Tibial nerve (tissue), 4 donors: ENCODE results near the gene PCA3. TPM values are rescaled to one million over a fixed set of nuclear protein-coding genes. Genes with fewer than 3 reads are reported as not detected.

Experiments
- DNase-seq, 2 donors: peaks; one replicate each; pipeline ENCODE4 v3.0.0-alpha.2; 2019; ENCODE audit warnings: low spot score in 2 of 2
- H3K27ac ChIP-seq, 4 donors: fragments of 200-600 bp; sonication (generic) in 3 of 4; one replicate each; pipeline ENCODE4 v1.5.1; 2017 to 2019; ENCODE audit warnings: mild to moderate bottlenecking in 1 of 4
- H3K27me3 ChIP-seq, 2 donors: fragments of 200-600 bp; sonication (generic) in 1 of 2; one replicate each; pipeline versions ENCODE4 v1.5.1 to v1.6.0; 2017 to 2019
- H3K36me3 ChIP-seq, 3 donors: fragments of 200-600 bp; sonication (generic); one replicate each; pipeline ENCODE4 v1.5.1; 2018 to 2019
- H3K4me1 ChIP-seq, 4 donors: fragments of 200-600 bp; sonication (generic) in 3 of 4; one replicate each; pipeline ENCODE4 v1.5.1; 2017 to 2019
- H3K4me3 ChIP-seq, 4 donors: fragments of 200-600 bp; sonication (generic) in 3 of 4; one replicate each; pipeline ENCODE4 v1.5.1; 2017 to 2019; ENCODE audit warnings: mild to moderate bottlenecking in 1 of 4, moderate library complexity in 1 of 4
- H3K9me3 ChIP-seq, 4 donors: fragments of 200-600 bp; sonication (generic) in 3 of 4; one replicate each; pipeline ENCODE4 v1.5.1; 2017 to 2019
- CTCF ChIP-seq, 5 experiments: fragments of 200-600 bp in 3 of 5; fragments of 450-650 bp in 2 of 5; sonication (generic) in 3 of 5; IDR thresholded peaks; one replicate each; pipeline ENCODE4 v1.5.1; 2016 to 2019; ENCODE audit warnings: antibody characterized with exemption in 5 of 5, mild to moderate bottlenecking in 3 of 5, moderate library complexity in 2 of 5
- EP300 ChIP-seq, 2 donors: sonication (generic); formaldehyde crosslinking; IDR thresholded peaks; one replicate each; pipeline ENCODE4 v1.6.1; 2017; ENCODE audit warnings: antibody characterized with exemption in 2 of 2, mild to moderate bottlenecking in 1 of 2
- POLR2A ChIP-seq, 2 donors: fragments of 450-650 bp; IDR thresholded peaks; one replicate each; pipeline ENCODE4 v1.6.1; 2017; ENCODE audit warnings: antibody characterized with exemption in 2 of 2, mild to moderate bottlenecking in 2 of 2, moderate library complexity in 2 of 2
- WGBS, 2 donors: methylation state at CpG; one replicate each; pipeline ENCODE4 v1.1.5; 2018; 5-methylcytosine and 5-hydroxymethylcytosine counted together
- total RNA-seq, 4 donors: library from RNA; depleted of rRNA; stranded (reverse); fragments of >200 nt; gene quantifications; one replicate each; pipeline ENCODE4 v1.1.0, GENCODE V29; 2016

PCA3 gene
- total RNA-seq, 4 donors from 2014 or later: under 0.01 TPM; not detected in 3

DNA sequence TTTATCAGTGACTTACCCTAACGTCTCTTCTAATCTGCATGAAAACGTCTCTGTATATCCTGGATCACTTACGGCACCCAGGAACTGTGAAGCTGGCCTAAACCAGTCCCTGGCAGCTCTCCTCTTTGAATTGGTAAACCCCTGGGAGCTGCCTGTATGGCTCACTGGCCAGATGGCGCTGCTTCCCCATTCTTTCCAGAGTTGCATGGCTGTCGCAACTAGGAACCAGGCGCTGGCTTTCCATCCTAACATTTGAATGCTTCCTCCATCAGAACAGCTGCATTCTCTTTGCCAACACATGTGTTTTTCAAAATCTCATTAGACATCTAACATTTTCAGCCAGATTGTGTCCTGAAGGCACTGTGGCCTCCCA is 8.0 kb upstream of the PCA3 start:
- H3K4me3 ChIP-seq: no peak overlapping the region
- 69 to 72% methylated on average over 6 of the region's 6 CpGs for WGBS, 2 donors
- no peaks in the 10 kb centered on the region for H3K9me3 ChIP-seq
- no peak overlapping the region for H3K27ac ChIP-seq
- peak in 1 of 2 donors; percentile 12 for DNase-seq
- no peaks in the 10 kb centered on the region for H3K27me3 ChIP-seq
- no peaks in the 10 kb centered on the region for H3K36me3 ChIP-seq
- peaks cover 0 to 6% (median 0%) of the 10 kb centered on the region in 4 donors for H3K4me1 ChIP-seq
- TF ChIP-seq CTCF (IDR thresholded peaks at IDR 0.05): no peak
- no peak for TF ChIP-seq POLR2A (IDR thresholded peaks at IDR 0.05)
- TF ChIP-seq EP300 (IDR thresholded peaks at IDR 0.05): no peak

DNA sequence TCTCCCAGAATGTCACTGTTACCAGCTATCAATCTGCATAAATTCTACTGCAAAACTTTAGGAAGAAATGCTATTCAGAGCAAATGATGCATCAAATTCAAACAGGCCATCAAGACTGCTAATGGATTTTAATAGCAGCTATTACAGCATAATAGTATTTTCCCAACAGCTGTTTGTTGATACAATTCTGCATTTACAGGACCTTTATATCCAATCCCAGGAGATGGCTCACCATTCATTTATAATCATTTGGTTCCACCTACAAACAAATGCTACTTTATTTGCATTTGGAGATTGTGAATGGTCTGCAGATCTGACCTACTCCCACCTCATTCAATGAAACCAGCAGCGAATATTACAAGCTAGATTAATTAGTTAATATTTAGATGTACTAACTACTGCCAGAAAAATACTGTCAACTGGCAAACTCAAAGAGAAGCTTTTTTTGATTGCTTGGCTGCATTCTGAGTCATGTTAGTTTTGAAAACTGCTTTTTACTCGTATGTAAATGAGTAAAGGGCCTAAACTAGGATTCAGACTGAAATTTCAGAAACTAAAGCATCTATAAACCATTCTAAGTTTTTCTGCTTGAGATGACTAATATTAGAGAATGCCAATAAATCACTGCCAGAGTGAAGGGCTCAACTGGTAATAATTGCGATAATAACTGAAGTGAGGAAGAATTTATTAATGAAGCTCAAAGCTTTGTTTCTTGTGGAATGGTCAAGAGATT is 7.1 kb upstream of the PCA3 start:
- Histone ChIP-seq H3K4me3 (no peak overlapping the region), H3K4me1 (peaks cover 0 to 11% (median 0%) of the 10 kb centered on the region in 4 donors), H3K36me3 (no peaks in the 10 kb centered on the region), H3K27ac (no peak overlapping the region), H3K27me3 (no peaks in the 10 kb centered on the region), H3K9me3 (no peaks in the 10 kb centered on the region)
- no peak for DNase-seq
- 65 to 68% methylated on average over 3 of the region's 3 CpGs for WGBS, 2 donors
- no peak for TF ChIP-seq EP300 (IDR thresholded peaks at IDR 0.05)
- TF ChIP-seq CTCF (IDR thresholded peaks at IDR 0.05): no peak
- TF ChIP-seq POLR2A (IDR thresholded peaks at IDR 0.05): no peak

GRCh38 chr9:76758476-76758875 is 5.8 kb upstream of the PCA3 start:
- no peak overlapping the region for H3K27ac ChIP-seq
- WGBS, 2 donors: 64 to 65% methylated on average over 4 of the region's 4 CpGs
- H3K4me3 ChIP-seq: no peak overlapping the region
- no peaks in the 10 kb centered on the region for H3K27me3 ChIP-seq
- H3K36me3 ChIP-seq: no peaks in the 10 kb centered on the region
- H3K4me1 ChIP-seq: peaks cover 0 to 11% (median 0%) of the 10 kb centered on the region in 4 donors
- H3K9me3 ChIP-seq: no peaks in the 10 kb centered on the region
- no peak for DNase-seq
- TF ChIP-seq CTCF (IDR thresholded peaks at IDR 0.05) (no peak), EP300 (IDR thresholded peaks at IDR 0.05) (no peak), POLR2A (IDR thresholded peaks at IDR 0.05) (no peak)

DNA sequence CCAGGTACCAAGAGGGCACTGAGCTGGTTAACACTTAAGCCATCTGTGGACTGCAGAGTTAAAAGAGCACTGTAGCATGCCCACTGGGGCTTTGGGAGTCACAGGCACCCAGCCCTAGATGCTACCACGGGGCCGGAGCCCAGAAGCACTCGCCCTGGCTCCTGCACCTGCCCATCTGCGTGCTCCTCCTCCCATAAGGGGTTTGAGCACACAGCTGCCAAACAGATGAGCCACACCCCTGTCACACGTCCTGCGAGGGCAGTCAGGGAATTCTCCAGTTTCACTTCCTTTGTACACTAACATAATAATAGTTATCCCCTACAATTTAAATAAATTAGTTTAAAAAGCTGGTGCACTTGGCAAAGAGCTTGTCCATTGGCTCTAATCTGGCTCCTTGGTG is 4.5 kb upstream of the PCA3 start:
- 52 to 64% methylated on average over 6 of the region's 6 CpGs for WGBS, 2 donors
- H3K4me1 ChIP-seq: peaks cover 0 to 11% (median 0%) of the 10 kb centered on the region in 4 donors
- no peaks in the 10 kb centered on the region for H3K27me3 ChIP-seq
- no peak overlapping the region for H3K27ac ChIP-seq
- H3K9me3 ChIP-seq: no peaks in the 10 kb centered on the region
- no peaks in the 10 kb centered on the region for H3K36me3 ChIP-seq
- DNase-seq: no peak
- TF ChIP-seq CTCF (IDR thresholded peaks at IDR 0.05) (no peak), POLR2A (IDR thresholded peaks at IDR 0.05) (no peak), EP300 (IDR thresholded peaks at IDR 0.05) (no peak)
- no peak overlapping the region for H3K4me3 ChIP-seq

DNA sequence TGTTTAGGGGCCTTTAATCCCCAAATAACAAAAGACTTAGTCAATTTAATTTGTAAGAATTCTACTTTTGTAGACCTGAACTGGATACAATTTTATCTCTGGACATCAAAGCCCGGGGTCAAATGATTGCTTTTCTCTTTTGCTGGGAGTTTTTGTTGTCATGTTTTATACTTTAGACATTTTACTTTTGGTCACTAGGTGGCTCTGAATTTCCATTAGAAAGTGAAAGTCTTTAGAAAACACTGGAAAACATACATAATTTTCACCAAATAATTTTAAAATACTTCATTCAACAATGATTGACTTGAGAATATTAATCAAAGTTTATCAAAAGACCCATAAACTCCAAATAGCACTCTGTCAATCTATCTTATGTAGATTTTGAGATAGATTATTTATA is 2.8 kb upstream of the PCA3 start:
- Histone ChIP-seq H3K27me3 (no peaks in the 10 kb centered on the region), H3K4me3 (no peak overlapping the region), H3K27ac (no peak overlapping the region), H3K4me1 (peaks cover 0 to 5% (median 0%) of the 10 kb centered on the region in 4 donors), H3K9me3 (no peaks in the 10 kb centered on the region), H3K36me3 (no peaks in the 10 kb centered on the region)
- TF ChIP-seq CTCF (IDR thresholded peaks at IDR 0.05) (peak in 3 of 5 experiments; percentile 15 to 29 (median 27)), POLR2A (IDR thresholded peaks at IDR 0.05) (no peak)
- 13 to 30% methylated on average over 1 of the region's 1 CpG for WGBS, 2 donors
- no peak for DNase-seq
